CD4-positive, alpha-beta T cell treated with Interleukin-12 subunit alpha and Interleukin-12 subunit beta, for 1 hour (primary cell): Measurements from ENCODE around the gene TM4SF1.
A peak's percentile ranks its signal among the peaks of the same experiment; 100 is the strongest.
"Not testable (repeated sequence)": the region's sequence is repeated elsewhere in the genome, so short reads cannot be mapped to it uniquely, and the experiment has no call there.

ENCODE experiments used
- DNase-seq: peaks from one replicate; pipeline ENCODE4 v3.0.0-alpha.2; 2020

The TM4SF1 gene

GRCh38 chr3:149393345-149394160, 16.1 kb upstream of the TM4SF1 start:
- peak; percentile 26 for DNase-seq

GRCh38 chr3:149391960-149392359, 14.5 kb upstream of the TM4SF1 start:
- DNase-seq, result no peak

- DNase-seq, result no peak
Measured at GRCh38 chr3:149390772-149391212, 13.3 kb upstream of the TM4SF1 start.

- DNase-seq, result no peak
Measured at GRCh38 chr3:149390294-149390693, 12.8 kb upstream of the TM4SF1 start.

GRCh38 chr3:149388531-149389417, 11.3 kb upstream of the TM4SF1 start:
- no peak for DNase-seq

GRCh38 chr3:149388001-149388440, 10.6 kb upstream of the TM4SF1 start:
- DNase-seq, result no peak

GRCh38 chr3:149386299-149386606, 8.8 kb upstream of the TM4SF1 start:
- DNase-seq, result no peak

GRCh38 chr3:149385617-149386298, 8.3 kb upstream of the TM4SF1 start:
- DNase-seq, result no peak

GRCh38 chr3:149384911-149385321, 7.5 kb upstream of the TM4SF1 start:
- no peak for DNase-seq

- DNase-seq, result no peak
Measured at GRCh38 chr3:149384167-149384566, 6.7 kb upstream of the TM4SF1 start.

GRCh38 chr3:149383703-149384102, 6.3 kb upstream of the TM4SF1 start:
- no peak for DNase-seq

- DNase-seq, result no peak
Measured at GRCh38 chr3:149382518-149382917, 5.1 kb upstream of the TM4SF1 start.

GRCh38 chr3:149382101-149382467, 4.6 kb upstream of the TM4SF1 start:
- DNase-seq, result no peak

GRCh38 chr3:149381173-149382100, 4.0 kb upstream of the TM4SF1 start:
- DNase-seq, result no peak

GRCh38 chr3:149380220-149380619, 2.8 kb upstream of the TM4SF1 start:
- DNase-seq, result not testable (repeated sequence)

GRCh38 chr3:149378478-149379309, 1.2 kb upstream of the TM4SF1 start:
- DNase-seq, result no peak

- DNase-seq, result no peak
Measured at GRCh38 chr3:149376718-149377407, 586 bp downstream of the TM4SF1 start.

- no peak for DNase-seq
Measured at GRCh38 chr3:149375501-149376196, 1.8 kb downstream of the TM4SF1 start.

GRCh38 chr3:149374793-149375500, 2.5 kb downstream of the TM4SF1 start:
- DNase-seq, result no peak
